NK-92 (cell line): ENCODE results near the gene OGFOD3.
"Not testable (repeated sequence)": the region's sequence is repeated elsewhere in the genome, so short reads cannot be mapped to it uniquely, and the experiment has no call there.

Experiments used
- DNase-seq: peaks from one replicate; lab custom pipeline; 2025; ENCODE audit not compliant: unreplicated experiment; lab: John Stamatoyannopoulos, UW

Gene OGFOD3

GRCh38 chr17:82389379-82389778 is 29.0 kb downstream of the OGFOD3 start:
- no peak for DNase-seq

DNA sequence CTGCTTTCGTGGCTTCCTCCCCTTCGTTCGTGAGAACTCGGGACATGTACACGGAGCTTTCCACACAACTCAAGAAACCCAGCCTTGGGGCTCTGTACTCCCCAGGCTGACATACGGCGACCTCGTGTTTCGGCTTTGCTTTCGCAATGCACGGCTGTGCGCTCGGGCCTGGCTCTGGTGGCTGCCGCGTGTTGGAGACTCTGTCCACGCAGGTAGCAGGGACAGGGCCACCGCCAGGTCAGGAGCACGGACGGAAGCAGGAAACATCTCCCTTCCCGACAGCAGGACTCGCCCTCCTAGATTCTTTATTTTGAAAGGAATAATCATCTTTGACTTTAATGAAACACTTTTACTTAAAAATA is 29.5 kb downstream of the OGFOD3 start:
- no peak for DNase-seq

DNA sequence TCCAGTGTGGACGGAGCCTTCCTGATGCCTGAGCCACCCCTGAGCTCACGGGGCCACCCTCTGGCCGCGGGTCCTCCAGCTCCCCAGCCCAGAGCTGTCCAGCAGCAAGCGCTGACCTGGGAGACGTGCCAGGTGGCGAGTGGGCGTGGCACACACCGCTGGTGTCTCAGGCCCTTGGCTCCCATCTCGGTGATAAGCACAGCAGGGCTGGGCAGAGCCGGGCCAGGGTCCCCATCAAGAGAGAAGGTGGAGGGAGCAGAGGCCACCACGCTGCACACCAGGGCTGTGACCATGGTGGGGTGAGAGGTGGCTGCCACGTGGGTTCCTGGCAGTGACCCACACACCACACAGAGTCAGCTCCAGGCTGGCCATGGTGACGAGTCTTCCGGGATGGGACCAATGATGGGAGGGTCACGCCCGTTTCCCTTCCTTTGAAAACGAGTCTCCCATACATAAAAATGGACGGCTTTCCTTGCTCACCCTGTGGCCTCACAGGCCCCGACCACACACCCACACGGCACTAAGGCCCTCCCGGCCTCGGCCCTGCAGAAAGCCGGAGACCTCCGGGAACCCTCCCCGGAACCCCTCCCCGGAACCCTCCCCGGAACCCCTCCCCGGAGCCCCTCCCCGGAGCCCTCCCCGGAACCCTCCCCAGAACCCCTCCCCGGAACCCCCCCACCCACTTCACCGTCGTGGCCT is 30.0 kb downstream of the OGFOD3 start:
- no peak for DNase-seq

GRCh38 chr17:82387705-82388106 is 30.7 kb downstream of the OGFOD3 start:
- no peak for DNase-seq

- no peak for DNase-seq
These were observed 31.3 kb downstream of the OGFOD3 start for GRCh38 chr17:82386881-82387704.

GRCh38 chr17:82386255-82386831 is 32.0 kb downstream of the OGFOD3 start:
- DNase-seq = no peak

DNA sequence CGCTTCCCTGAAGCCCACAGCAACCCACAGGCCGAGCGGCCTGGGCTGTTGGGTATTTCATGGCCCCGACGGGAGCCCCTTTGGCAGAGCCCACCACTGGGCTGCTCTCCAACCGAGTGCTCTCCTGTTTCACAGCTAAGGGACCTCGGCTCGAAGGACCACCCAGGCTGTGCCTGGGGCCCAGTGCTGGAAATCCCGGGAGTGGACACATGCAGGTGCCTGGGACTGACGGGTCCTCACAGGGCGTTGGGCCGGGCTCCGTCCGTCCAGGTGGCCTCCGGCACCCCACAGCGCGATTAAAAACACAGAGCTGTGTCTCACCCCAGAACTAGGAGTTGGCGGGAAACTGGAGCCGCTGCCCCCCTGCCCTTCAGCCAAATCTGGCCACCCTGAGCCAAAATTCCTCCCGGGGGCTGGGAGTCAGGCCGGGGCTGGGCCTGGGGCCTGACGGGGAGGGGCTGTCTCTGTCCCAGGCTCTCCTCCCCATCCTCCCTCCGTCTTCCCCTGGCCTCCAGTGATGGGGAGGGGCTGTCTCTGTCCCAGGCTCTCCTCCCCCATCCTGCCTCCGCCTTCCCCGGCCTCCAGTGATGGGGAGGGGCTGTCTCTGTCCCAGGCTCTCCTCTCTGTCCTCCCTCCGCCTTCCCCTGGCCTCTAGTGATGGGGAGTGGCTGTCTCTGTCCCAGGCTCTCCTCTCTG is 32.7 kb downstream of the OGFOD3 start:
- DNase-seq = no peak

DNA sequence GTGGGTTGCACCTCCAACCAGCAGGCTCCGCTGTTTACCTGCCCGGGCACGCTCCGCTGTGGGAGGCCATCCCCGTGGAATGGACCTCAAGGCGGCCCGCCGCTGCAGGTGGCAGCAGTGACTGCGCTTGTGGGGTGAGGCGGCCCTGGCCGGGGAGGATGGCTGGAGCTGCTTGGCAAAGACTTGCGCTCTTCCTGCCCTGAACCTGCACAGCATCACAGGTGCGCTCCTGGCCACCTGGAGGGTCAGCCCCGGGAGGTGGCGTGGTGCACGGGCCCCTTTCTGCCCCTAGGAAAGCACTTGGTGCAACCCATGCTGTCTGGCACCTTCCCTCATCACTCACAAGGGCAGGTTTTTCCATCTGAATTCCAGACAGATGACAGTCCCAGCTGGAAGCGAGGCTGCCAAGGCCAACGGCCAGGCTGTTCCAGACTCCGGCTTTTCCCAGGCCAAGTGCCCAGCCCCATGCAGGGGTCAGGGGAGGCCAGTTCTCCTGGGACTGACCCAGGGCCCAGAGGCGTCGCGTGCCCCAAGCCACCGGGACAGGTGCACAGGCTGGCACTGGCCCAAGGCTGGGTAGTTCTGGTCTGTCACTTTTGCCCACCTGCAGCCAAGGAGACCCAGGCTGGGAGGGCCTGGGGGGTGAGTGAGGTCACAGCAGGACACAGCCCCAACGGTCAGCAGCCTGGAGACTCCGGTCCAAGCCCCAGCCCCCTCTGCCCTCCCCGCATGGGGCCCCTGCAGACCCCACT is 33.5 kb downstream of the OGFOD3 start:
- no peak for DNase-seq

DNA sequence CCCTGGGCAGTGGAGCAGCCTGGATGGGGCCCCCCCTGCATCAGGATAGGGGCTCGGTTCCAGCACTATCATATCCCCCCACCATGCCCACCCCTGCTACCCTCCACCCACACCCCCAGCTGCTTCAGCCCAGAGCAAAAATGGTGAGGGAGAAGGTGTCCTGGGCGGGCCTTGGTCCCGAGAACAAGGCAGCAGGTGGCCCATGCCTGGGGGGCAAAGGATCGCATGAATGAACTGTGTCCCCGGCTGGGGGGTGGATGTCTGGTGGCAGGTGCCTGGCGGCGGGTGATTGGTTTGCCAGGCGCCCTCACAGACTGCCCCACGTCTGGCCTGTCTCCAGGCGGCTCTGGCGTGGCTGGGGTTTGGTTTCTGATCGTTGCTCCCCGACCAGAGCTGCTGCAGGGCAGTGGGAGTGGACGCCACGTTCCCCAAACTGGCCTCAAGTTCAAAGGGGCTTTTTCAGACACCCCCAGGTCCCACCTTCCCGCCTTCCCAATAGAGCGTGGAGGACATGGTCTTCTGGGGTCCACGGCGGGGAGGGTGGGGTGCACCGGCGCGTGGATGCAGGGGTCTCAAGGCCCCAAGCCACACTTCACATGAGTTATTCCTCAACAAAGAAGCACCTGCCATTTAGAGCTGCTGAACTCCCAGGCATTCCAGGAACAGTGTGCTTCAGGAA is 34.2 kb downstream of the OGFOD3 start:
- DNase-seq = no peak

DNA sequence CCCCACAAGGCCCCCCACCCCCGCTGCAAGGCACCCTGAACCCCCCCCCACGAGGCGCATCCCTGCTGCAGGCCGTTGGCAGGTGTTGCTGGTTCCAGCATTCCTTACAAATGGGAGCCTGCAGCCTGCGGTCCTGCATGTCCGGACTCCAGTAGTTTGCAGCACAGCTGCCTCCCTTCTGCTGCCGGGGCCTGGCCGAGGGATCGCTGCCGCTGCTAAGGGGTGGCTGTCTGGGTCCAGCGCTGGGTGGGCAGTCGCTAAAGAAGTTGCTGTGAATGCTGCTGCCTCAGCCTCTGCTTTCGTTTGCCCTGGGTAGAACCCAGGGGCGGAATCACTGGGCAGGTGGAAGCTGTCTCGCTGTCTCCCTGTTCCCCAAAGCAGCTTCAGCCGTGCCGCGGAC is 35.0 kb downstream of the OGFOD3 start:
- DNase-seq = no peak

DNA sequence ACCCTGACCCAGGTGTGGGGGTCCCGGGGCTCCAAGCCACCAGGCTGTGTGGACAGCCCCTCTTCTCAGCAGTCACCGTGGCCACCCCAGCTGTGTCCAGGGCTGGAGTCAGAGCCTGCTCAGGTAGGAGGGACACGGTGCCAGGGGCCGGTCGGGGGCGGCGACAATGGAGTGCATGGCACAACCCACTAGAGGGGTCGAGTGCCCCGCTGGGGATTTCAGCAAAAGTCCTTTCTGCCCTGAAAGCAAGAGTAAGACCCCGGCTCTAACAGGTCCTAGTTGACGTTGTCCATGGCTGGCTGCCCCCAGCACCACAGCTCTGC is 35.5 kb downstream of the OGFOD3 start:
- no peak for DNase-seq

- not testable (repeated sequence) for DNase-seq
These were observed 36.0 kb downstream of the OGFOD3 start for GRCh38 chr17:82382220-82382932.

- DNase-seq = not testable (repeated sequence)
These were observed 36.7 kb downstream of the OGFOD3 start for GRCh38 chr17:82381703-82382009.

GRCh38 chr17:82380860-82381702 is 37.3 kb downstream of the OGFOD3 start:
- DNase-seq = no peak

DNA sequence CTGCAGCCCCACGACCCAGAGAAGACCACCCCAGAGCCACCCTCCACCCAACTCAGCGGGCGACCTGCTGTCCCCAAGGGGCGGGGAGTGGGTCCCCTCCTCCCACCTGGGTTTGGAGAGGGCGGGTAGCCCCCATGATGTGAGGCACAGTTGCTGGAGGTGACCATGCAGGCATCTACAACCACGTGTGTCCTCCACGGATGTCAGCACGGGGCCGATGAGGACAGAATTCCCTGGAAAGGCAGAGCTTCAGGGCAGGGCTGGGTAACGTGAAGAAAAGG is 39.7 kb downstream of the OGFOD3 start:
- no peak for DNase-seq

DNA sequence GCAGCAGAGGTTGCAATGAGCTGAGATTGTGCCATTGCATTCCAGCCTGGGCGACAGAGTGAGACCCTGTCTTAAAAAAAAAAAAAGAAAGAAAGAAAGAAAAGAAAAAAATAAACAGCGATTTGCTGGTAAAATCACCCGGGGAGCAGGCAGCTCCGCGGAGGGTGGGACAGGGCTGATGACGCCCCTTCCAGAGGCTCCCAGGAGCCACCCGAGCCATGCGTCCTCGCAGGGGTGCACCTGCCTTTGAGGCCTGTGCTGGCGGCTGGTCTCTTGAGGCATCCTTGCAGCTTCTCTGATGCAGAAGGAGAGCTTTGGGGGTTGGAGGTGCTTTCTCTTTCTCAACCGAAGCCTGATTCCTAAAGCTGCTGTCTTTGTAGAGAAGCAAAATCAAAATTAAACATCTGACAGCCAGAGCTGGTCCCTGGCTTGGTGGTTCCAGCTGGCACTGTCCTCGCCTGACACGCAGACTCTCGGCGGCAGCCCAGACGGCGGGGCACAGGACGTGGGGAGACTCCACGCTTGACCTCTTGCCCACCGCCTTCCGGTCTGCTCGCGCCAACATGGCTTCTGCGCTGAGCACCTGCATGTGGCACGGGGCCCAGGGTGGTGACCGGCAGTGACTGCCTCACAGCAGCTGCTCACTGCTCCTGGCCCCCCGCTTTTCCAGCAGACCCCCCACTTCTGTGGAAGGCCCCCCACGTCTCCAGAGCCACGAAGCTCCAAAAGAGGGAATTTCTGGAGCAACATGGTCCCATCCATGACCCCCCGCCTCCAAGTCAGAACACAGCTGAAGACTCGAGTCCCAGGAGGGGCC is 40.3 kb downstream of the OGFOD3 start:
- DNase-seq = no peak

- not testable (repeated sequence) for DNase-seq
These were observed 41.1 kb downstream of the OGFOD3 start for GRCh38 chr17:82377294-82377693.

DNA sequence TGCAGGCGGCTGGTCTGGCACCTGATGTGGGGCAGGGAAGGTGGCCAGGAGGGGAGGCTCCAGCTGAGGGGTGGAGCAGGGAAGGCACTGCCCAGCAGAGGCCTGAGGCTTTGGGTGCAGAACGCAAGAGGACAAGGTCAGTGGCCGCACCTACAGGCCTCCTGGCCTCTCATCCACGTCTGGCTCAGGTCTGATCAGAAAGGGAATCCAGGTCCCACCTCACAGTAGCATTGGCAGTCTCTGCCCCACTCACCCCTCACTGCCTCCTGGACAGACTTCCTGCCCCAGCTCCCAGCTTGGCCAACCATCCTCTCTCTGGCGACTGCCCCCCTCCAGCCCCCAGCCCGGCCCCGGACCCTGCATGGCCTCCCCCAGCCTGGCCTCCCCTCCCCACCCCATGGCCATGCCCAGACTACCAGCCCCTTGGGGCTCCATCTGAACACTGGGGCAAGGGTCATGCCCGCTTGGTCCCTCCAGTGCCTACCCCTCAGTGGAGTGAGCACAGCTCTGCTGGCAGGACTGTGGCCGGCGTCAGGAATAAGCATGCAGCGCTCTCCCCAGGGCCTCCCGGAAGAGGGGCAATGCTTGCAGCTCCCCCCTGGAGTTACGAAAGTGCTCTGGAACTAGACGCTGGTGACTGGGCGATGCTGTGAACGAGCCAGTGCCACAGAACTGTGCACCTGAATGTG is 42.2 kb downstream of the OGFOD3 start:
- DNase-seq = no peak
